Right lung (tissue), 10 donors: ENCODE measurements around the gene GALNT10. TPM values are rescaled to one million over a fixed set of nuclear protein-coding genes. Genes with fewer than 3 reads are reported as not detected.
"Not testable (repeated sequence)": the region's sequence is repeated elsewhere in the genome, so short reads cannot be mapped to it uniquely, and the experiment has no call there.

ENCODE experiments used
- DNase-seq, 2 donors: peaks; one replicate each; pipeline ENCODE4 v3.0.0-alpha.2; 2013
- long read RNA-seq, 8 donors: transcript quantifications; one replicate each; lab custom pipeline, GENCODE V29; 2026
- polyA plus RNA-seq, 5 donors: library from polyadenylated mRNA; unstranded; fragments of 120-200 nt; gene quantifications; one replicate each; pipeline versions ENCODE4 v1.2.1 to v1.2.3, GENCODE V29; 2013; ENCODE audit warnings: inconsistent platforms in 1 of 5, low replicate concordance in 1 of 5; ENCODE audit not compliant: insufficient read length in 5 of 5, insufficient read depth in 1 of 5

Gene GALNT10, protein sequence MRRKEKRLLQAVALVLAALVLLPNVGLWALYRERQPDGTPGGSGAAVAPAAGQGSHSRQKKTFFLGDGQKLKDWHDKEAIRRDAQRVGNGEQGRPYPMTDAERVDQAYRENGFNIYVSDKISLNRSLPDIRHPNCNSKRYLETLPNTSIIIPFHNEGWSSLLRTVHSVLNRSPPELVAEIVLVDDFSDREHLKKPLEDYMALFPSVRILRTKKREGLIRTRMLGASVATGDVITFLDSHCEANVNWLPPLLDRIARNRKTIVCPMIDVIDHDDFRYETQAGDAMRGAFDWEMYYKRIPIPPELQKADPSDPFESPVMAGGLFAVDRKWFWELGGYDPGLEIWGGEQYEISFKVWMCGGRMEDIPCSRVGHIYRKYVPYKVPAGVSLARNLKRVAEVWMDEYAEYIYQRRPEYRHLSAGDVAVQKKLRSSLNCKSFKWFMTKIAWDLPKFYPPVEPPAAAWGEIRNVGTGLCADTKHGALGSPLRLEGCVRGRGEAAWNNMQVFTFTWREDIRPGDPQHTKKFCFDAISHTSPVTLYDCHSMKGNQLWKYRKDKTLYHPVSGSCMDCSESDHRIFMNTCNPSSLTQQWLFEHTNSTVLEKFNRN
- 10 to 100 TPM; 17.0 to 27.0 (median 23.5) TPM for polyA plus RNA-seq
- long read RNA-seq, donor 1, full-length matches to known transcripts, result 4 of 4 reads
- long read RNA-seq, donor 1, partial matches to known transcripts, result 0 of 4 reads
- long read RNA-seq, donor 1, other reads (novel, unspliced or antisense), result 0 of 4 reads
- long read RNA-seq, donor 2, full-length matches to known transcripts, result 3 of 3 reads
- long read RNA-seq, donor 2, partial matches to known transcripts, result 0 of 3 reads
- long read RNA-seq, donor 2, other reads (novel, unspliced or antisense), result 0 of 3 reads
- long read RNA-seq, donor 3, full-length matches to known transcripts, result 2 of 2 reads
- long read RNA-seq, donor 3, partial matches to known transcripts, result 0 of 2 reads
- long read RNA-seq, donor 3, other reads (novel, unspliced or antisense), result 0 of 2 reads
- long read RNA-seq, donor 4, full-length matches to known transcripts, result 1 of 1 reads
- long read RNA-seq, donor 4, partial matches to known transcripts, result 0 of 1 reads
- long read RNA-seq, donor 4, other reads (novel, unspliced or antisense), result 0 of 1 reads
- long read RNA-seq, donor 5, full-length matches to known transcripts, result 1 of 1 reads
- long read RNA-seq, donor 5, partial matches to known transcripts, result 0 of 1 reads
- long read RNA-seq, donor 5, other reads (novel, unspliced or antisense), result 0 of 1 reads
- long read RNA-seq, donor 6, full-length matches to known transcripts, result 4 of 4 reads
- long read RNA-seq, donor 6, partial matches to known transcripts, result 0 of 4 reads
- long read RNA-seq, donor 6, other reads (novel, unspliced or antisense), result 0 of 4 reads
- long read RNA-seq, donor 7, full-length matches to known transcripts, result 5 of 5 reads
- long read RNA-seq, donor 7, partial matches to known transcripts, result 0 of 5 reads
- long read RNA-seq, donor 7, other reads (novel, unspliced or antisense), result 0 of 5 reads
- long read RNA-seq, donor 8, full-length matches to known transcripts, result 1 of 1 reads
- long read RNA-seq, donor 8, partial matches to known transcripts, result 0 of 1 reads
- long read RNA-seq, donor 8, other reads (novel, unspliced or antisense), result 0 of 1 reads

DNA sequence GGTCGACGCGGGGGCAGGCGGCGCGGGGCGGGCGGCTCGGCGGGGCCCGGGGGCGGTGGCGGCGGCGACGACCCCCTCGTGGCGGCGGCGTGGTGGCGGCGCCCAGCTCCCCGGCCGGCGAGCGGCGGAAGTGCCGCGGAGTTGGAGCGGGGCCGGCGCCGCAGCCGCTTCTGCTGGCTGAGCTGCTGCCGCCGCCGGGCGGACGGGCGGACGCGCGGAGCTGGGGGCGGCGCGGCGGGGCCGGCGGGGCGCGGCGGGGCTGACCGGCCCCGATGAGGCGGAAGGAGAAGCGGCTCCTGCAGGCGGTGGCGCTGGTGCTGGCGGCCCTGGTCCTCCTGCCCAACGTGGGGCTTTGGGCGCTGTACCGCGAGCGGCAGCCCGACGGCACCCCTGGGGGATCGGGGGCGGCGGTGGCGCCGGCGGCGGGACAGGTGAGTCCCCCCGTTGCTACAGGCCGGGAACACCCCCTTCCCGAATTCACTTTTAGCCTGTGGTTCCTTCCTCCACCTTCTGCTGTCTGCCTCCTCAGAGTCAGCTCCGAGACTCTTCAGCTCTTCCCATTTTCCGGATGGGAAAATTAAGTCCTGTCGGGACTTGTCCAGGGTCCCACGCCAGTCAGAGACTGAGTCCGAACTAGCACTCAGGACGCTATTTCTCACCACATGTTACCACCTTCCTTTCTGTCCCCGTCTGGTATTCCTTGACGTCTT, at the start of gene GALNT10:
GALNT10 (plus strand) TSS at position 139 of the 710 bp plus-strand sequence; CDS start at position 273, 134 bp downstream.
- DNase-seq, result peak; percentile 55 to 67

DNA sequence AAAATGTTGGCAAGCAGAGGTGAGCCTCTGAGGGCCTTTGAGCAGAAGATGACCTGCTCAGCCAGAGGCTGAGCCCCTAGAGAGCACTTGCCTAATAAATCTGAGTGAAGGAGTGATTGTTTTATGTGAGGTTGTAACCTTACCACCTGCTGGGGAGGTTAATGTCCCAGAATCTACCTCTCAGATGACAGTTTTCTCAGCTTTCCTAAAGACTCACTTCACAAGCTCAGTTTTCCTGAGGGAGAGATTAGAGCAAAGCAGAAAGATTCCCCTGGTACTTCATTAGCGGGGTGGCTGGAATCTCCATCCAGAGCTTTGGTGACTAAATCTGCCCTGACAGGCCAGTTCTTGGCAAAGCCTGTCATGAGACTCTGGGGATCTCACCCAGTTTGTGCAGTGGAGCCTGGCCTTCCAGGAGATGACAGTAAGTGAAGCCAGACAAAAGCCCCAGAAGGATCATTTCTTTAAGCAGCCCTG, 48.8 kb upstream of the GALNT10 start:
- no peak for DNase-seq

DNA sequence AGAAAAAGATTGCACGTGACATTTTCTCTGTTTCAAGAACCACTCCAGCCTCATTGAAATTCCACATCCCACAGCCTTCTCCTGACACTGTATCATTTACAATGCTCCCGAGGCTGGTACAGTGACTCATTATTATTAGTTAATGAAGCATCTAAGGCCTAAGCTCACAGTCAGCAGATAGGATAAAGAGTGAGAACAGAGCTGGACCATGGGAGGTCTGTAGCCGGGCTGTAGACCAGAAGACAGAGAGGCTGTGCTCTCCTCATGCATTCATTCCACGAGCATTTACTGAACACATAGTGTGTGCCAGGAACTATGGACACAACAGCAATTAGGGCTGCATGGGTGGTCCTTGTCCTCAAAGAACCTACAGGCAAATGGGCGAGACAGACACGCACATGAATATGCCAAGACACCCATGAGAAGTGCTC, 47.3 kb upstream of the GALNT10 start:
- DNase-seq, result no peak

DNA sequence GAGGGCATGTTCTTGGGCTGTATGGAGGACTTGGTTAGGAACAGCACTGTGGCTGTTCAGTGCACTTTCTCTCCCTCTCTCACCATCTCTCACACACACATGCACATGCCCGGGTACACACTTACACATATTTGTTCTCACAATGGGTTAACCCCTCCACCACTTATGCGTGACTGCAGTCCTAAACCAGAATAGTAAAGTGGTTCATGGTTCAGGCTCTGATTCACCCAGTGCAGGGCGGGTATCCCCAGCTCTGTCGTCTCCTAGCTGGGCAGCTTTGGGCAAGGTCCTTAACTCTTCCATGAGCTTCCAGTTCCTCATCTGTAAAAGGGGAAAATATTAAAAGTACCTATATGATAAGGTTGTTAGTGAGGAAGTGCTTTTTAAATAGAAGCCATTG, 45.3 kb upstream of the GALNT10 start:
- DNase-seq, result no peak

DNA sequence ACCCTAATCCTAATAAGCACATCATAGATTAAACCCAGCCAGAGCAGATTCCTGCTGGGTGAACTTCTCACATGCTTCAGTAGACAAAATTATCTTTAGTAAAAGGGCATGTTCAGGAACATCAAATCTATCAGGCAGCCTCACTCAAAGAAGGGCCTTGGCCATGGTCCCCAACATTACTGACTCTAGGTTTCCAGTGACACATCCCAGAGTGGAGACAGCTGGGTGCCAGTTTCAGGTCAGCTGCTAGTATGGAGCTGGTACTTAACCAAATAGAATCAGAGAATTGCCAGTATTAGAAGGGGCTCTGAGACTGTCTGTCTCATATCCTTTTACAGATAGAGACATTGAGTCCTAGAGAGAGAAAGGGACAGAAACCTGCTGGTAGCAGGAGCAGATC, 44.1 kb upstream of the GALNT10 start:
- DNase-seq, result no peak

DNA sequence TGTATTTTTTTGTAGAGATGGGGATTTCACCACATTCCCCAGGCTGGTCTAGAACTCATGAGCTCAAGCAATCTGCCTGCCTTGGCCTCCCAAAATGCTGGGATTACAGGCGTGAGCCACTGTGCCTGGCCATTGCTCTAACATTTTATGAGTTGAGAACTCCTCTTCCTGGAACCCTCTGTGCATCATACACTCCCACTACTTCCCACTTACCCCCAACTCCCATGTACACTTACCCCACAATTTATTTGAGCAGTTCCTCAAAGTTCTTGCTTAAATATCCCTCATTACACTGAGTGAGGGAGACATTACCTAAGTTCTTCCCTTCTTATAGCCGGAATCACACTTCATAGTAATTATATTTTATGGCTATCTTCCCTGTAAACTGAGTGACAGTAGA, 42.9 kb upstream of the GALNT10 start:
- DNase-seq, result no peak

DNA sequence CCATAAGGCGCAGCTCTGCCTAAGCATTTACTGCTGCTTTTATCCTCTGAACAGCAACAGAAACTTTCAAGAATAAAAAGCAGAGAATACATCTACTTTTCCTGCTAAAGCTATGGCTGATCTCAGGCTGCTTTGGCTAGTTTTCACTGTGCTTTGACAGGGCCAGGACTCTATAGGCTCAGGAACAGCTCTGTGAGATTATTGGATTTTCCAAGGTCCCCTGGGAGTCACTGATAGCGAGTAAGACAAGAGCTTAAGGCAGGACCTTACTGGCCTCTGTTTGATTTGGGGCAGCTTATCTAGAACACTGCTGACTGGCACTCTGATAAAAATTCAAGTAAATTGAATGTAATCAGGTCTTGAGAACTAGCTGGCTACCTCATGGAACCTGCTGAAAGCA, 40.1 kb upstream of the GALNT10 start:
- not testable (repeated sequence) for DNase-seq

DNA sequence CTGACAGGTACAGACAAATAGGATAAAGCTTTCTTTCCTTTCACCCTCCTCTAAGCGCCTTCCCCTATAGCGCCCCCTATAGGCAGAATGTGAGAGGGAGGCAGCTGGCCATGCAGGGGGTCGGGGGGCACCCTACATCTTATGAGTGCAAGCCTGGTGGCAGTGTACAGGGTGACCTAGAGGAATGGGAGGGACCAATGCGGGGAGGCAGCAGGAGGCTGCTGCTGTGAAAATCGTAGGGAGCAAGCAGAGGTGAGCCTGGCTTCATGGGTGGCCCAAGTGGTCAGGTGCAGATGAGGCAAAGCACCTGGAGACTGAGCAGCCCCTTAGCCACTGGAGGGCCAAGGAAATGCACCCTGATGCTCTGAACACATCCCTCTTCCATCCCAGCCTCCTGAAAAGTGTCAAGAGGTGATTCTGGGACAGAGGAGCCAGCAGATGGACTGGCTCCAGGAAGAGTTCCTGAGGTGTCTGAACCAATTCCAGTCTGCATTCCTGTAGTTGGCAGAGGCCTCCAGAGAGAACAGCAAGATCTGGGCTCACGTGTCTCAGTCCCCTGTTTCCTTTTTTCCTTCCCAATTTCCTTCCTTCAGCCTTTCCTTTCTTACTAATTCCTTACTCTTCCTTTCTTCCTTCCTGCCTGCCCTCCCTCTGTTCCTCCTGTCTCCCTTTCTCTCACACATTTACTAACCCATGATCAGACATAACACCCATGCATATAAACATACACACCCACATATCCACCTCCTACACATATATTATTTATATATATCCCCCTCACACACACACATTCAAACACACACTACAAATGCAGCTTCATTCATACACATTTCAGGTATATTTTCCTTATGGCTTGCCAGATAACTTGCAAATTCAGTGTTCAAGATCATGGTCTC, 32.8 kb upstream of the GALNT10 start:
- no peak for DNase-seq

DNA sequence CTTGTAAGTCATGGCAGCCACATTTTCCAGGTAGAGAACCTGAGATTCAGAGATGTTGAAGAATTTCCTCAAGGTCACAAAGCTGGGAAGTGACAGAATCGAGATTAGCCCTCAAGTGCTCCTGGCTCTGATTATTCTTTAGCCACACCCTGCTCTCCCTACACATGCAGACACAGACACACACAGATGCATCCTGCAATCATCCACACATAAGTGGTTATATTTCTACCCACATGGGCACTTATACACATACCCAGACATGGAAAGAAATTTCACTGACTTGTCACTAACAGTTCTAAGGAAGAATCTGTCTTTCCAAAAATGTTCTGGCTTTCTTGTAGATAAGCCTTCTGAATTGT, 32.2 kb upstream of the GALNT10 start:
- DNase-seq, result no peak

DNA sequence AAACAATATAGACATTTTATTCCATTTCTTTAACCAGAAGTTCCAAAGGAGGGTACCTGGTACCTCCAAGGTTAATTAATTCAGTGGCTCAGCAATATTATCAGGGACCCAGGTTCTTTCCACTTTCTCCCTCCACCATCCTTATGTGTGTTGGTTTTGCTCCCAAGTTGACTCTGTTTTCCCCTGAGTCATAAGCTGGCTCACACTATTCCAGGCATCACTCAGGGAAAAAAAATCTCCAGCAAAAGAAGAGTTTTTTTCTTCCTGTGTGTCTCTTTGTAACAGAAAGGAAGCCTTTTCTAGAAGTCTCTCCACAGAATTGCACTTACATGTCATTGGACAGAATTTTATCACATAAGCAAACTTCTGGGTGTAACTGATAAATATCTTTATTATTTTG, 31.2 kb upstream of the GALNT10 start:
- DNase-seq, result no peak

DNA sequence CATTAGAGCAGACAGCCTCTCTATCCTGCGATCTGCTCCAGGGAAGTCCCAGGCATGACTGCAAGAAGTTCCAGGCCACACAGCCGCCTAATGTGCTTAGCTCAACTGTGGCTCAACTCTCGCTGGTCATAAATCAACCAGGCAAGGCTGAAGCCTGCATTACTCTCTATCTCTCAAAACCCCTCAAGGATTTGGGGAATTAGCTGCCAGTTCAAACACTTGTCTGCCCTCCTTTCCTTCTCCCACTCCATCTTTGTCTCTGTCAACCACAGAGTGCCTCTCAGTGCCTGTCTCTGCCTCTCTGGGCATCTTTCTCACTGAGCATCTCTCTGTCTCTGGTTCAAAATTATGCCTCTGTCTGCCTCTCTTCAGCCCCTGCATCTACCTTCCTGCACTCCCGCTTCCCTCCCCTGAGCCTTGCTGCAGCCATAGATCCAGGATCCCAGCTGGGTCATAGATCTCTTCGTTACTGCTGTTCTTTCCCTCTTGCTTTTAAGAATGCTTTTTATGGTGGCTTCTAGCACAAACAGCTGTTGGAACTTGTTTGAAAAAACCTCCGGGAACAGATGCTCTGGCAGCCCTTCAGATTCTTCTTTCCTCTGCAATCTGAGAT, 27.9 kb upstream of the GALNT10 start:
- DNase-seq, result peak; percentile 37 to 39

DNA sequence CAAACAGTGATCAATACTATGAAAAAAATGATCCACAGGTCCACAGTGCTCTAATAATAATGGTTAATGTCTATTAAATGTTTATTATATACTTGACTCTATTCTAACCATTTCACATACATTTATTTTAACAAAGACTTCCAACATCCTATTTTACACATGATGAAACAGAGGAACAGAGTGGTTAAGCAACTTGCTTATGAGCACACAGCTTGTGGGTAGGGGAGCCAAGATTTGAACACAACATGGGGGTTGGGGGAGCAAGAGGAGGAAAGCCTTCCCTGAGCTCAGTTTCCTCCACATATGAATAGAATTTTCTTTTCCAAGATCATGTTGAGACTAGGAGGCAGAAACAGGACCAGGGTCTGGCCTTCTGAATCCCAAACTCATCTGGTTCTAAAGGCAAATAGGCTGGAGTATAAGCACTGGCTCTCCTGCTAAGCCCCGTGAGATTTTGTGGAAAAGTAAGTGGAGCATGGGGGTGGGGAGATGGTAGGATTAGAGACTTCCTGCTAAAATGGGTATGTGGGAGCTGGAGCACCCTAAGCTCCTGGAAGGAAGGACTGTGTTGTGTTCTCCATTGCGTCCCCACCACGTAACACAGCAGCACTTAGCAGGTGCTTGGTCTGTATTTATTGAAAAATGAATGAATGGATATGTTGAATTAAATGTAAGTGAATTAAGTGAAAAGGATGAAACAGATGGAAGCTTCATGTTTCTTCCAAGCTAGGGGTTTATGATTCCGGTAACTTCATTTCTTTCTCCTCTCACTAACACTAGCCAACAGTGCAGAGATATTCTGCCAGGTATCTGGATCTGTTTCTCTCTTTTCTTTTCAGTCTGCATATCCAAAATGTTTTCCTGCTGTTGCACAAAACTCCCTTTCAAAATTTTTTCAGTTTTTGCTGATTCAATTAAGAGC, 26.9 kb upstream of the GALNT10 start:
- no peak for DNase-seq

DNA sequence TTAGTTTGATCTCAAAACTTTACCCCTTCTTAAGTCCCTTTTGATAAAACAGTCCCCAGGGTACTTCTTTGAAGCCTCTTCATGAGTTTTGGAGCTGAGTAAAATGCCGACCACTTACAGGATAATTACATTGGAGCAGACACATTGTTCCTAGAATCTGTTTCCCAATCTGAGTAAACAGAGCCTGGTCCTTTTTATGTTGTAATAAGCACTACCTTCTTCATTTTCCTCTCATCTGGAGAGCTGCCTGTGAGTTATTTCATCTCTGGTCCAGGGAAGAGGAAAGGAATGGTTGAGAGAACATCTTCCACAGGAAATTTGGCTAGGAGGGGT, 26.3 kb upstream of the GALNT10 start:
- DNase-seq, result no peak

DNA sequence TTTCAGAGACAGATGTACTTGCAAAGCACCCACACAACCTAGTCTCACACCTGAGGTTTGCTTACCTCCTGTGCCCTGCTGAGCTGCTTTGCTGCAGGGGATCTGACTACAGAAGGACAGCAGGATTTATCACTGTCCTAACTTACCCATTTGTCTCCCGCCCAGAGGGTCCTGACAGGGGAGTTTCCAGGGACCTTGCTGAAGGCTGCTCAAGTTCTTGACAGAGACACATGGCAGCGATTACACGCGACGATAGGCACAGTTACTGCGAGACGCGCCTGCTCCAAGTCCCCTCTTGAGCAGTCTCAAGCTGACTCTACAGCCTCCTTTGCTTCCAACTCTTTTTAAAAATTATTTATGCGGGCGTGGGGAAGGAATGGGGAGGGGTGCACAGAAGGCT, 24.6 kb upstream of the GALNT10 start:
- no peak for DNase-seq

DNA sequence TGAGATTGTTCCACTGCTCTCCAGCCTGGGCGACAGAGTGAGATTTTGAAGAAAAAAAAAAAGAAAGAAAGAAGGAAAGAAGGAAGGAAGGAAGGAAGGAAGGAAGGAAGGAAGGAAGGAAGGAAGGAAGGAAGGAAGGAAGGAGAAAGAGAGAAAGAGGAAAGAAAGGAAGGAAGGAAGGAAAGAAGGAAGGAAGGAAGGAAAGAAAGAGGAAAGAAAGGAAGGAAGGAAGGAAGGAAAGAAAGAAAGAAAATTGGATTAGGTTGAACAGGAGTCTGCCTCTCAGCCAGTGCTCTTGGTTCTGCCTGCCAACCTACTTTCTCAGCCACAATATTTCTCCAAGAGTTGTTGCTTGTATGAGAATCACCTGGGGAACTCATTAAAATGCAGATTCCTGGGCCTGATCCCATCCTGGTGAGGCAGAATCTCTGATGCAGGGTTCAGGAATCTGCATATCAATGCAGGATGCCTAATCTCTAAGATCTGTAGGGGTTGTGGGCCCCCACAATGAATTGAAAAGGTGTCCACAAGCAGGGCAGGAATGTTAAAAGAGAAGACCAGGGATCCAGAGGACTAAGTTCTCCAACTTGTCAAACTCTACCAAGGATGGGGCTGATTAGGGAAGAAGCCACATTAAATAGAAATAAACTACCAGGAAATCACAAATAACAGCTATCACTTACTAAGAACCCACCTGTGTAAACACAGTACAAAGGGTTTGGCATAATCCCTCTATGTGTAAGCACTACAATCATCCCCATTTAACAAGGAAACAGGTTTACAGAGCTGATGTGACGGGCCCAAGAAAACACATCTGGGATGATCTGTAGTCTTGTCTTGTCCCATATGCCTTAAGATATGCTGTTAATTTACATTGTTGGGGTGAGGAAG, 23.4 kb upstream of the GALNT10 start:
- no peak for DNase-seq

DNA sequence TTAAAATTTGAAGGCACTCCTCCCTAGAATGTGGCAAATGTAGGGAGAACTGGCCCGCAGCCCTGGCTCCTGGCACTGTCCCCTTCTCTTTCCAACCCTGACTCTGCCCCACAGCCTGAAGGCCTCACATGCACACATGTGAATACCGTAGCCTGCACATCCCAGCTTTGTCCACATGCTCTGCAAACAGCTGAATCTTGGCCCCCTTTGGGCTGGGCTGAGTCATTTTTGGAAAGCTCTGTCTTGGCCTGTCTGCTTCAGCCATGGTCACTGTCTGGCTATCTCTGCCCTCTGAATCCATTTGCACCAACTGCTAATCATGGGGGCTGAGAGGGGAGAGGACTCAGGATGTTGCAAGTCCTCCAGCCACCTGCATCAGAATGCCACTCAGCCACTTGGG, 22.1 kb upstream of the GALNT10 start:
- no peak for DNase-seq

DNA sequence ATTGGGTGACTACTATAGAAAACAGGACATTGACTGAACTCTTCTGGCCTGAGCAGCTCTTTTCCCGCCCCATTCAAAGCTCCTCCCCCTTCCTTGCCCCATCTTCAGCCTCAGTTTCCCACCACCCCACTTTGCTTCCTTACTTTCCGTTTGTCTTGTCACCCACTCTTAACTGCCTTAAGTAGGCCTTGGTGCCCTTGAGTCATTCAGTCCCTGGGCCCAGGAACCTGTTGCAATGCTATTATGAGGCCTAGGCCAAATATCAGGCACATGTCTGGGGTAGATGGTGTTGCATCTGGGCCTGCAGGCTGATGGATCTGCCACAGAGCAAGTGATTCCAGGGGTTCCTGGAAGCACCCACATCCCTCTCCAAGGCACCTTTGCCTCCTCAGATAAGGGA, 17.7 kb upstream of the GALNT10 start:
- no peak for DNase-seq
